ENCODE results near the gene HLTF. TPM values are rescaled to one million over a fixed set of nuclear protein-coding genes. Genes with fewer than 3 reads are reported as not detected.

Gene HLTF
- total and polyA plus RNA-seq, 10 donors, result 5.4 to 26.5 (median 19.2) TPM

DNA sequence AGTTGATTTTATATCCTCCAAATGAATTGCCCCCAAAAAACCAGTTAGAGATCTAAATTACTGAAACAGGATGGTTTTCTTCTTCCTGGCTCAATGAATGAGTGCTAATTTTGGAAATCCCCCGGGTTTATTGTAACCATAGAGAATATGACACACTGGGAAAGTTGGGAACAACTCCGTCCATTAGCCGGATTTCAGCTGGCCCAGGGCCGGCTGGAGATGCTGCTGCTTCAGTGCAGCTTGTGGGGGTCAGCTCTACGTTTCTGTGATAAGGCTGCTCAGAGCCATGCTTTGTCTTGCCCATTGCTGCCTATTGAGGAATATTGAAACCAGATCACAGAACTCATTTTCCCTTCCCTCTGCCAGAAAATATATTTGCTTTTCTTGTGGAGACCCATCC is 74.7 kb downstream of the HLTF start:
- H3K9me3 ChIP-seq, result no peaks in the 10 kb centered on the region
- H3K27ac ChIP-seq, result peak overlapping the region in 3 of 8 donors; percentile 32 to 78 (median 59)
- H3K36me3 ChIP-seq, result peaks cover 3 to 100% (median 66%) of the 10 kb centered on the region in 6 donors
- no peaks in the 10 kb centered on the region for H3K27me3 ChIP-seq (replicated peaks in 1 of 7)
- TF ChIP-seq POLR2AphosphoS5 (IDR thresholded peaks at IDR 0.05), result no peak
- no peak for TF ChIP-seq POLR2A (IDR thresholded peaks at IDR 0.05)
- TF ChIP-seq, protein P1, sequence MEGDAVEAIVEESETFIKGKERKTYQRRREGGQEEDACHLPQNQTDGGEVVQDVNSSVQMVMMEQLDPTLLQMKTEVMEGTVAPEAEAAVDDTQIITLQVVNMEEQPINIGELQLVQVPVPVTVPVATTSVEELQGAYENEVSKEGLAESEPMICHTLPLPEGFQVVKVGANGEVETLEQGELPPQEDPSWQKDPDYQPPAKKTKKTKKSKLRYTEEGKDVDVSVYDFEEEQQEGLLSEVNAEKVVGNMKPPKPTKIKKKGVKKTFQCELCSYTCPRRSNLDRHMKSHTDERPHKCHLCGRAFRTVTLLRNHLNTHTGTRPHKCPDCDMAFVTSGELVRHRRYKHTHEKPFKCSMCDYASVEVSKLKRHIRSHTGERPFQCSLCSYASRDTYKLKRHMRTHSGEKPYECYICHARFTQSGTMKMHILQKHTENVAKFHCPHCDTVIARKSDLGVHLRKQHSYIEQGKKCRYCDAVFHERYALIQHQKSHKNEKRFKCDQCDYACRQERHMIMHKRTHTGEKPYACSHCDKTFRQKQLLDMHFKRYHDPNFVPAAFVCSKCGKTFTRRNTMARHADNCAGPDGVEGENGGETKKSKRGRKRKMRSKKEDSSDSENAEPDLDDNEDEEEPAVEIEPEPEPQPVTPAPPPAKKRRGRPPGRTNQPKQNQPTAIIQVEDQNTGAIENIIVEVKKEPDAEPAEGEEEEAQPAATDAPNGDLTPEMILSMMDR (IDR thresholded peaks at IDR 0.05 in 8 of 11, conservative IDR thresholded peaks at IDR 0.05 in 3 of 11), result no peak
- H3K4me3 ChIP-seq, result no peak overlapping the region
- intact Hi-C loops (cut with DNase I; ENCODE audit: low total_unique reads), result no loop called here
- 81 to 92% (median 88%) methylated on average over 5 of the region's 5 CpGs for WGBS, 5 donors
- H3K4me1 ChIP-seq, result peaks cover 0 to 66% (median 11%) of the 10 kb centered on the region in 6 donors
- no peak for DNase-seq

DNA sequence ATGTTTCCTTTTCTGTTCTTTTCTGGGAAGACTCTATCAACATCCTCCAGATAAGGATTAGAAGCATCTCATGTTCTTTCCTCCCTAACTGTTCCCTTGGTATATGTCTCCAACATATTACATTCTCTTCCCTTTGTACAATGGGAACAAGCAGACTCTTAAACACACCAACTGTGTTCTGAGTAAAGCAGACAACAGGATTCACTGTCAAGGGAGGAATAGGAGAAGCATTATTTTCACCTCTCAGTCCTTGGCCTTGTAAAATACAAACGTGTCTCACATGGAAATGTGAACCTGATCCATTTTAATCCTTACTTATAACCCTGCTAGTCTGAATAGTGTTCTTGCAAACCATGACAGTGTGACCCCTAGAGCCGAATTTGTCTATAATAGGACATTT is 75.4 kb downstream of the HLTF start:
- 77 to 90% (median 81%) methylated on average over 2 of the region's 2 CpGs for WGBS, 5 donors
- Histone ChIP-seq H3K27me3 (replicated peaks in 1 of 7) (no peaks in the 10 kb centered on the region), H3K4me1 (peaks cover 0 to 61% (median 7%) of the 10 kb centered on the region in 6 donors), H3K9me3 (no peaks in the 10 kb centered on the region), H3K36me3 (peaks cover 3 to 100% (median 63%) of the 10 kb centered on the region in 6 donors), H3K27ac (peak overlapping the region in 3 of 8 donors; percentile 59 to 78 (median 61)), H3K4me3 (no peak overlapping the region)
- no peak for DNase-seq
- intact Hi-C loops (cut with DNase I; ENCODE audit: low total_unique reads), result no loop called here
- TF ChIP-seq POLR2A (IDR thresholded peaks at IDR 0.05) (no peak), POLR2AphosphoS5 (IDR thresholded peaks at IDR 0.05) (no peak)
- TF ChIP-seq, protein P1 (IDR thresholded peaks at IDR 0.05 in 8 of 11, conservative IDR thresholded peaks at IDR 0.05 in 3 of 11), result no peak

DNA sequence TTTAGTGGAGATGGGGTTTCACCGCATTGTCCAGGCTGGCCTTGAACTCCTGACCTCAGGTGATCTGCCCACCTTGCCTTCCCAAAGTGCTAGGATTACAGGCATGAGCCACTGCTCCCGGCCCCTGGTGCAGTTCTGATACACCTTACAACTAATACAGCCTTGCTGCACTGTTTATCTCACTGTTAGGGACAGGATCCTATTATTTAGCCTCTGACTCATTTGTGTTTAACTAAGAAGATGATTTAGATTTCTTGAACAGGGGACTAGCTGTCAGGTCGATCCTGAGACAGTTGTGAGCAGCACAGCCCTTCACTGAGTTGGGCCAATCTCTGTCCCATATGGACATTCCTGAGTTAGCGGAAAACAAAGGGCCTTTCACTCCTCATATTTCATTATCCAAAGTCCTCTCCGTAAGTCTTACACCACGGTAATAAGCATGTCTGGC is 75.8 kb downstream of the HLTF start:
- 92 to 94% (median 93%) methylated on average over 6 of the region's 6 CpGs for WGBS, 5 donors
- no peaks in the 10 kb centered on the region for H3K27me3 ChIP-seq (replicated peaks in 1 of 7)
- peak overlapping the region in 5 of 8 donors; percentile 38 to 78 (median 59) for H3K27ac ChIP-seq
- H3K36me3 ChIP-seq, result peaks cover 3 to 100% (median 61%) of the 10 kb centered on the region in 6 donors
- intact Hi-C loops (cut with DNase I; ENCODE audit: low total_unique reads), result no loop called here
- no peak for DNase-seq
- peaks cover 0 to 56% (median 6%) of the 10 kb centered on the region in 6 donors for H3K4me1 ChIP-seq
- H3K9me3 ChIP-seq, result no peaks in the 10 kb centered on the region
- TF ChIP-seq POLR2AphosphoS5 (IDR thresholded peaks at IDR 0.05) (no peak), POLR2A (IDR thresholded peaks at IDR 0.05) (no peak)
- TF ChIP-seq, protein P1 (IDR thresholded peaks at IDR 0.05 in 8 of 11, conservative IDR thresholded peaks at IDR 0.05 in 3 of 11), result no peak
- H3K4me3 ChIP-seq, result no peak overlapping the region

DNA sequence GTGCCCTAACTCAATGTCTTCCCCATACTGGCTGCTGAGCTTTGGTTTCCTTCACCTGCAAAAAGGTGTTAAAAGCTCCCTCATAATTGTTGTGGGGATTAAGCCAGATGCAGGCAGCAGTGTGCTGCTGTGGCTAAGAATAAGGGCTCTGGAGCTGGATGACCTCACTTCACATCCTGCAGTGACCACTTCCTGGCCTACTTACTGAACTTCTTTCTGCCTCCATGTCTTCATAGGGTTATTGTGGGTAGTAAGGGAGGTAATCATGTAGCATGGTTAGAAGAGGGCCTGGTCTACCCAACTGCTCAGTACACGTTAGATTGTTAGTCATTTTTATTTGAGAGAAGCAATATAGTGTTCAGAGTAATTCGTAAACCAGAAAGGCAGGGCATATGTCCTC is 76.6 kb downstream of the HLTF start:
- WGBS, 5 donors, result 71 to 92% (median 81%) methylated on average over 2 of the region's 2 CpGs
- TF ChIP-seq POLR2A (IDR thresholded peaks at IDR 0.05) (no peak), POLR2AphosphoS5 (IDR thresholded peaks at IDR 0.05) (peak in 1 of 3 donors; percentile 72)
- intact Hi-C loops (cut with DNase I; ENCODE audit: low total_unique reads), result no loop called here
- Histone ChIP-seq H3K27me3 (replicated peaks in 1 of 7) (no peaks in the 10 kb centered on the region), H3K4me1 (peaks cover 0 to 51% (median 7%) of the 10 kb centered on the region in 6 donors), H3K27ac (peak overlapping the region in 5 of 8 donors; percentile 38 to 78 (median 59)), H3K4me3 (no peak overlapping the region), H3K36me3 (peaks cover 3 to 100% (median 61%) of the 10 kb centered on the region in 6 donors), H3K9me3 (no peaks in the 10 kb centered on the region)
- DNase-seq, result no peak
